IMR-90 (cell line): Measurements from ENCODE around the gene DNMT3A. TPM values are rescaled to one million over a fixed set of nuclear protein-coding genes. Genes with fewer than 3 reads are reported as not detected.

ENCODE experiments used
- ATAC-seq: fragments of 200-7000 bp; cut with Tn5 transposase; 2 replicates; pipeline ENCODE4 v1.9.1; 2020; ENCODE audit warnings: low read depth, mild to moderate bottlenecking, moderate library complexity
- BruUV-seq: library from RNA; stranded (reverse); fragments of 400-500 nt; replicated peaks from 2 replicates; lab custom pipeline; 2021; lab: Mats Ljungman, UMichigan
- CTCF ChIA-PET: fragments of 300-600 bp; formaldehyde crosslinking; extraction: SDS; loops from one replicate; lab custom pipeline; 2021; ENCODE audit warnings: antibody characterized with exemption; lab: Yijun Ruan, JAX
- POLR2A ChIA-PET: fragments of 300-600 bp; sonication (Branson Sonifier 250); formaldehyde crosslinking; loops from one replicate; lab custom pipeline; 2022; ENCODE audit warnings: antibody characterized with exemption; ENCODE audit not compliant: unreplicated experiment; lab: Charles Lee
- DNase-seq: peaks from one replicate; pipeline ENCODE4 v3.0.0; 2013
- H2AFZ ChIP-seq: replicated peaks from 2 replicates; pipeline ENCODE3; 2013; ENCODE audit warnings: low read length, mild to moderate bottlenecking; ENCODE audit not compliant: poor library complexity
- H2AK5ac ChIP-seq: 2 replicates; pipeline ENCODE4 v1.6.1; 2013; ENCODE audit warnings: low read depth, low read length, inconsistent platforms
- H2AK9ac ChIP-seq: replicated peaks from 2 replicates; pipeline ENCODE3; 2013; ENCODE audit warnings: mild to moderate bottlenecking, low read depth, low read length, moderate library complexity; ENCODE audit not compliant: poor library complexity
- H2BK120ac ChIP-seq: 2 replicates; pipeline ENCODE4 v1.6.1; 2013; ENCODE audit warnings: low read depth, low read length, inconsistent platforms
- H2BK15ac ChIP-seq: 3 replicates; pipeline ENCODE4 v1.6.1; 2013; ENCODE audit warnings: low read depth, low read length, inconsistent platforms
- H2BK20ac ChIP-seq: 2 replicates; pipeline ENCODE4 v1.6.1; 2013; ENCODE audit warnings: low read depth, mild to moderate bottlenecking, inconsistent platforms, low read length, moderate library complexity
- H2BK5ac ChIP-seq: 2 replicates; pipeline ENCODE4 v1.6.1; 2013; ENCODE audit warnings: mild to moderate bottlenecking, low read depth, low read length, inconsistent platforms; ENCODE audit not compliant: poor library complexity, severe bottlenecking
- H3K14ac ChIP-seq: replicated peaks from 2 replicates; pipeline ENCODE4 v1.6.1; 2013; ENCODE audit warnings: low read depth, low read length, inconsistent platforms
- H3K18ac ChIP-seq: 2 replicates; pipeline ENCODE4 v1.6.1; 2013; ENCODE audit warnings: low read depth, low read length, control low read depth
- H3K23ac ChIP-seq: 2 replicates; pipeline ENCODE4 v1.6.1; 2013; ENCODE audit warnings: low read depth, low read length, inconsistent platforms
- H3K27ac ChIP-seq: 2 replicates; pipeline ENCODE4 v1.5.1; 2013; ENCODE audit warnings: mild to moderate bottlenecking, control low read depth, low read length; ENCODE audit not compliant: insufficient read depth
- H3K27me3 ChIP-seq: 2 replicates; pipeline ENCODE4 v1.6.1; 2013; ENCODE audit warnings: low read length; ENCODE audit not compliant: control insufficient read depth, insufficient read depth
- H3K36me3 ChIP-seq: 2 replicates; pipeline ENCODE4 v1.6.1; 2013; ENCODE audit warnings: low read length, mixed read lengths; ENCODE audit not compliant: control insufficient read depth, insufficient read depth
- H3K4ac ChIP-seq: 2 replicates; pipeline ENCODE4 v1.6.1; 2013; ENCODE audit warnings: low read depth, low read length, inconsistent platforms
- H3K4me1 ChIP-seq: 2 replicates; pipeline ENCODE4 v1.6.1; 2013; ENCODE audit warnings: low read length, mixed read lengths; ENCODE audit not compliant: control insufficient read depth, insufficient read depth
- H3K4me2 ChIP-seq: 2 replicates; pipeline ENCODE4 v1.6.1; 2013; ENCODE audit warnings: low read depth, mild to moderate bottlenecking, control low read depth, low read length, moderate library complexity
- H3K4me3 ChIP-seq: 2 replicates; pipeline ENCODE4 v1.5.1; 2013; ENCODE audit warnings: low read depth, mild to moderate bottlenecking, control low read depth, low read length, moderate library complexity; ENCODE audit not compliant: insufficient read depth
- H3K56ac ChIP-seq: 2 replicates; pipeline ENCODE4 v1.6.1; 2013; ENCODE audit warnings: low read length, inconsistent platforms; ENCODE audit not compliant: insufficient read depth; ENCODE audit errors: extremely low read depth
- H3K79me1 ChIP-seq, 2 experiments: 2 replicates each; pipeline ENCODE4 v1.6.1; 2013; ENCODE audit warnings: low read length in 2 of 2, inconsistent platforms in 1 of 2, low read depth in 1 of 2
- H3K9ac ChIP-seq: 2 replicates; pipeline ENCODE4 v1.6.1; 2013; ENCODE audit warnings: low read depth, low read length, control low read depth
- H3K9me1 ChIP-seq: 2 replicates; pipeline ENCODE4 v1.6.1; 2013; ENCODE audit warnings: low read length, inconsistent platforms; ENCODE audit not compliant: insufficient read depth
- H3K9me3 ChIP-seq: 2 replicates; pipeline ENCODE4 v1.6.1; 2013; ENCODE audit warnings: low read length; ENCODE audit not compliant: control insufficient read depth, insufficient read depth
- H4K20me1 ChIP-seq: 2 replicates; pipeline ENCODE4 v1.6.1; 2013; ENCODE audit warnings: low read length, inconsistent platforms; ENCODE audit not compliant: insufficient read depth
- H4K5ac ChIP-seq: 2 replicates; pipeline ENCODE4 v1.6.1; 2013; ENCODE audit warnings: mild to moderate bottlenecking, low read depth, low read length, control low read depth
- H4K8ac ChIP-seq, 2 experiments: 2 replicates each; pipeline ENCODE4 v1.6.1; 2013; ENCODE audit warnings: low read depth in 2 of 2, low read length in 2 of 2, control low read depth in 1 of 2, inconsistent platforms in 1 of 2
- H4K91ac ChIP-seq: 2 replicates; pipeline ENCODE4 v1.6.1; 2013; ENCODE audit warnings: low read depth, low read length, inconsistent platforms; ENCODE audit not compliant: insufficient read depth
- BHLHE40 ChIP-seq: fragments of 150-350 bp; IDR thresholded peaks from 2 replicates; pipeline ENCODE4 v1.6.1; 2016; ENCODE audit warnings: mild to moderate bottlenecking, low read depth, low read length
- CEBPB ChIP-seq: IDR thresholded peaks from 2 replicates; pipeline ENCODE4 v1.6.1; 2012; ENCODE audit warnings: low read depth, low read length, improper control_type of control experiment
- CHD1 ChIP-seq: IDR thresholded peaks from 2 replicates; pipeline ENCODE4 v1.6.1; 2012; ENCODE audit warnings: low read depth, low read length, improper control_type of control experiment
- CTCF ChIP-seq: conservative IDR thresholded peaks from 2 replicates; pipeline ENCODE4 v1.5.1; 2012; ENCODE audit warnings: mild to moderate bottlenecking, low read depth, low read length, improper control_type of control experiment
- FOS ChIP-seq: fragments of 150-350 bp; IDR thresholded peaks from 2 replicates; pipeline ENCODE4 v1.6.1; 2016; ENCODE audit warnings: low read depth, low read length
- MAFK ChIP-seq: IDR thresholded peaks from 2 replicates; pipeline ENCODE4 v1.6.1; 2012; ENCODE audit warnings: low read depth, low read length, improper control_type of control experiment
- MAZ ChIP-seq: IDR thresholded peaks from 2 replicates; pipeline ENCODE4 v1.6.1; 2012; ENCODE audit warnings: low read depth, mild to moderate bottlenecking, low read length, improper control_type of control experiment, moderate library complexity, borderline replicate concordance
- MXI1 ChIP-seq: IDR thresholded peaks from 2 replicates; pipeline ENCODE4 v1.6.1; 2012; ENCODE audit warnings: low read depth, mild to moderate bottlenecking, low read length, moderate library complexity, borderline replicate concordance
- POLR2A ChIP-seq: IDR thresholded peaks from 2 replicates; pipeline ENCODE4 v1.6.1; 2012; ENCODE audit warnings: mild to moderate bottlenecking, low read depth, low read length
- RAD21 ChIP-seq: IDR thresholded peaks from 2 replicates; pipeline ENCODE4 v1.6.1; 2012; ENCODE audit warnings: low read length, improper control_type of control experiment
- RCOR1 ChIP-seq: IDR thresholded peaks from 2 replicates; pipeline ENCODE4 v1.6.1; 2012; ENCODE audit warnings: mild to moderate bottlenecking, low read length, improper control_type of control experiment; ENCODE audit not compliant: insufficient replicate concordance
- RFX5 ChIP-seq: IDR thresholded peaks from 2 replicates; pipeline ENCODE4 v1.8.0; 2012; ENCODE audit warnings: low read depth, mild to moderate bottlenecking, low read length, moderate library complexity
- WGBS, 2 experiments: methylation state at CpG; one replicate each; pipeline versions ENCODE4 v1.1.5 to v1.1.7; 2013; ENCODE audit warnings: missing lambda C conversion rate in 2 of 2; ENCODE audit not compliant: insufficient read length in 1 of 2; ENCODE audit errors: extremely low coverage in 2 of 2; 5-methylcytosine and 5-hydroxymethylcytosine counted together
- dilution Hi-C: fragments of 300-500 bp; cut with HindIII; formaldehyde crosslinking; loops from one replicate; pipeline ENCODE4 v1.14.3; 2018; ENCODE audit warnings: low sequenced_read_pairs; ENCODE audit not compliant: unreplicated experiment
- in situ Hi-C: fragments of 300-500 bp; cut with MboI; formaldehyde crosslinking; loops from 3 replicates; pipeline ENCODE4 v1.14.3; 2019; ENCODE audit warnings: low sequenced_read_pairs, inconsistent platforms, mixed read lengths
- intact Hi-C: fragments of 100-400 bp; cut with micrococcal nuclease; formaldehyde crosslinking; loops from 2 replicates; pipeline ENCODE4 v1.10.0; 2022
- polyA plus RNA-seq, 3 experiments: library from polyadenylated mRNA; depleted of rRNA; stranded (reverse); fragments of >200 nt; gene quantifications; 2 replicates each; pipeline ENCODE4 v1.2.3, GENCODE V29; 2012; ENCODE audit warnings: low replicate concordance in 1 of 3
- total RNA-seq: library from RNA; depleted of rRNA; stranded (reverse); fragments of >200 nt; gene quantifications from 2 replicates; pipeline ENCODE4 v1.2.3, GENCODE V29; 2012
- TF ChIP-seq, protein P1 (sequence below): fragments of 150-350 bp; IDR thresholded peaks from 2 replicates; pipeline ENCODE4 v1.6.1; 2017; ENCODE audit warnings: mild to moderate bottlenecking, antibody characterized with exemption, low read length, low read depth

The DNMT3A gene
- total and polyA plus RNA-seq, 2 of the 4 experiments (the other 2 are of a cell fraction): 4.4 to 9.7 TPM

DNA sequence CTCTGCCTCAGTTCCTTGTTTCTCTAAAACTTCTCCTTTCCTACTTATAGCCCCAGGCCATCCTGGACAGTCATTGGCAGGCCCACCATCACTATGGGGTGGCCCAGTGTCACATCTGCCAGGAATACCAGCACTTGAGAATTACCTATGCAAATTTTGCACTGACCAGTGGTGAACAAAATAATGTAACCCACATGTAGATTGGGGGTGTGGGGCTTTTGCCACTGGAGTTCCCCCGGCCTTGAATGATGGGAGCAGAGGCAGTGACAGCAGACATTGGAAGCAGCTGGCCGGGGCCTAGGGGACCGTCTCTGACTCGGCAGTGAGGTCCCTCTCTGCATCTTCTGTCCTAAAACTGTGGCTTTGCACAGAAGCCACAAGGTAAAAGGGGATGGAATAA lies 24.9 kb upstream of the DNMT3A start:
- POLR2A ChIA-PET: no interaction called here
- H3K23ac ChIP-seq: no peak overlapping the region
- H3K4me2 ChIP-seq: no peak overlapping the region

More for the DNA sequence above, 24.9 kb upstream of the DNMT3A start:
- no peak overlapping the region for H2AK5ac ChIP-seq
- no peak overlapping the region for H3K27ac ChIP-seq
- H3K9ac ChIP-seq: no peak overlapping the region
- no peak overlapping the region for H2AK9ac ChIP-seq
- H3K4ac ChIP-seq: no peak overlapping the region
- no peak overlapping the region for H2BK15ac ChIP-seq
- no peaks in the 10 kb centered on the region for H3K79me1 ChIP-seq
- no peak overlapping the region for H3K4me3 ChIP-seq
- H4K5ac ChIP-seq: no peak overlapping the region
- H4K8ac ChIP-seq: no peak overlapping the region
- H2AFZ ChIP-seq: no peak overlapping the region
- no peak overlapping the region for H3K18ac ChIP-seq
- ATAC-seq (no peak), DNase-seq (no peak)
- H3K56ac ChIP-seq: no peak overlapping the region
- H4K91ac ChIP-seq: no peak overlapping the region
- dilution Hi-C loops (no loop called here), intact Hi-C loops (no loop called here), in situ Hi-C loops (no loop called here)
- no peak overlapping the region for H2BK120ac ChIP-seq
- no peaks in the 10 kb centered on the region for H3K9me3 ChIP-seq
- peaks cover 4% of the 10 kb centered on the region for H3K27me3 ChIP-seq
- no peak overlapping the region for H3K14ac ChIP-seq
- H4K20me1 ChIP-seq: no peaks in the 10 kb centered on the region
- WGBS, 2 experiments: 60% methylated on average over 1 of the region's 4 CpGs; no CpG with 5 or more reads in 1 of the 2 experiments
- H3K36me3 ChIP-seq: no peaks in the 10 kb centered on the region
- H3K9me1 ChIP-seq: no peaks in the 10 kb centered on the region
- TF ChIP-seq RFX5 (no peak), MXI1 (no peak), RCOR1 (no peak), FOS (no peak), CEBPB (no peak), MAZ (no peak), CTCF (no peak), CHD1 (no peak), MAFK (no peak), BHLHE40 (no peak), POLR2A (no peak), RAD21 (no peak)
- TF ChIP-seq, protein P1, sequence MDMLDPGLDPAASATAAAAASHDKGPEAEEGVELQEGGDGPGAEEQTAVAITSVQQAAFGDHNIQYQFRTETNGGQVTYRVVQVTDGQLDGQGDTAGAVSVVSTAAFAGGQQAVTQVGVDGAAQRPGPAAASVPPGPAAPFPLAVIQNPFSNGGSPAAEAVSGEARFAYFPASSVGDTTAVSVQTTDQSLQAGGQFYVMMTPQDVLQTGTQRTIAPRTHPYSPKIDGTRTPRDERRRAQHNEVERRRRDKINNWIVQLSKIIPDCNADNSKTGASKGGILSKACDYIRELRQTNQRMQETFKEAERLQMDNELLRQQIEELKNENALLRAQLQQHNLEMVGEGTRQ: no peak
- H3K4me1 ChIP-seq: no peaks in the 10 kb centered on the region
- H2BK20ac ChIP-seq: no peak overlapping the region
- CTCF ChIA-PET: no interaction called here
- no TSS peak for BruUV-seq
- H2BK5ac ChIP-seq: no peak overlapping the region
